Astrocyte of the cerebellum (primary cell): Measurements from ENCODE around the gene FNDC3A.

ENCODE experiments used
- DNase-seq: peaks from one replicate; pipeline ENCODE4 v3.0.0-alpha.2; 2011; ENCODE audit warnings: low read depth
- H3K4me3 ChIP-seq: 2 replicates; pipeline ENCODE4 v1.5.1; 2011; ENCODE audit warnings: mild to moderate bottlenecking, low read depth, low read length, moderate library complexity
- in situ Hi-C: cut with HindIII; loops from 2 replicates; pipeline ENCODE4 v1.10.0; 2017; ENCODE audit warnings: low sequenced_read_pairs
- TF ChIP-seq, protein P1 (sequence below): IDR thresholded peaks from 2 replicates; pipeline ENCODE4 v1.5.1; 2012; ENCODE audit warnings: low read length, low read depth, moderate library complexity, mild to moderate bottlenecking; ENCODE audit errors: missing control alignments

The FNDC3A gene

DNA sequence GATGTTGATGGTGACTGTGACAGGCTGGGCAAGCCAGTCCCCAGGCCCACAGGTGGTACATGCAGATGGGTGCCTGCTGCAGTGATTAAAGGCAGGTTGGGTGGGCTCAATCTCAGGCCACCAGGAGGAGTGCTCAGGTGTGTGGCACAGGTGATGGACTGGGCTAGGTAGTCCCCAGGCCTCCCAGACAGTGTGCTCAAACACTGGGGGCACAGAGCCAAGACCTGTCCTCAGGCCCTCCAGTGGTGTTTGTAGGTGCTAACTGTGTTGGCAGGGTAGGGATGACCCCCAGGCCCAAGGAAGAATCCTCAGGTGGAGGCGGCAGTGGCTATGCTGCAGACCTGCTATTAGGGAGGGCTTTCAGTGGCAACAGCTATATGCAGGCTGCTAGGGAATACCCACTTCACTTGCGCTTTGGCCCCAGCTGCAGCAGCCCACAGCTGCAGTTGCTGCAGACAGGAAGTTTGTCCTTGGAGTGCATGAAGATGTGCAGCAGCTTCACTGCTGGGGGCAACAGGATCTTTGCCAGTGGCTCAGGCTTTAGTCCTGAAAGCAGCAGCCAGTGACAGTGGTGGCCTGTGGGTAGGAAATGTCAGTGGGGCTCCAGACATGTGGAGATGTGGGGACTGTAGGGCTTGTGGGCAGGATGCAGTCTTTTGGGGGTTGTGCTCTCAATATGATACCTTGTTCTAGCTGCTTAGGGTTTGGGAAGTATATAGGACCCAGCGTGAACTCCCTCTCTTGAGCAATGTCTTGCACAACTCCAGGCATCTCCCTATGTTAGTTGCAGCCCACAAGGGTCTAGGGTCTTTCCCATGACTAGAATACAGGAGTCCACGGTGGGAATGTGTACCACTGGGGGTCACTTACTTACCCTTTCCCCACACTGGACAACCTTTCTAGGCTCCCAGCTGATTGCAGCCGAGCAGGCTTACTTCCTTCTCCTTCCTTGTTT, 190.4 kb downstream of the FNDC3A start:
- TF ChIP-seq, protein P1, sequence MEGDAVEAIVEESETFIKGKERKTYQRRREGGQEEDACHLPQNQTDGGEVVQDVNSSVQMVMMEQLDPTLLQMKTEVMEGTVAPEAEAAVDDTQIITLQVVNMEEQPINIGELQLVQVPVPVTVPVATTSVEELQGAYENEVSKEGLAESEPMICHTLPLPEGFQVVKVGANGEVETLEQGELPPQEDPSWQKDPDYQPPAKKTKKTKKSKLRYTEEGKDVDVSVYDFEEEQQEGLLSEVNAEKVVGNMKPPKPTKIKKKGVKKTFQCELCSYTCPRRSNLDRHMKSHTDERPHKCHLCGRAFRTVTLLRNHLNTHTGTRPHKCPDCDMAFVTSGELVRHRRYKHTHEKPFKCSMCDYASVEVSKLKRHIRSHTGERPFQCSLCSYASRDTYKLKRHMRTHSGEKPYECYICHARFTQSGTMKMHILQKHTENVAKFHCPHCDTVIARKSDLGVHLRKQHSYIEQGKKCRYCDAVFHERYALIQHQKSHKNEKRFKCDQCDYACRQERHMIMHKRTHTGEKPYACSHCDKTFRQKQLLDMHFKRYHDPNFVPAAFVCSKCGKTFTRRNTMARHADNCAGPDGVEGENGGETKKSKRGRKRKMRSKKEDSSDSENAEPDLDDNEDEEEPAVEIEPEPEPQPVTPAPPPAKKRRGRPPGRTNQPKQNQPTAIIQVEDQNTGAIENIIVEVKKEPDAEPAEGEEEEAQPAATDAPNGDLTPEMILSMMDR, result no peak
- in situ Hi-C loops, result no loop called here

GRCh38 chr13:49171359-49171758, 195.6 kb downstream of the FNDC3A start:
- in situ Hi-C loops, result no loop called here
- no peak for DNase-seq
- TF ChIP-seq, protein P1, result no peak
- no peak overlapping the region for H3K4me3 ChIP-seq

More for the DNA sequence above, 190.4 kb downstream of the FNDC3A start:
- no peak for DNase-seq
- H3K4me3 ChIP-seq, result no peak overlapping the region

DNA sequence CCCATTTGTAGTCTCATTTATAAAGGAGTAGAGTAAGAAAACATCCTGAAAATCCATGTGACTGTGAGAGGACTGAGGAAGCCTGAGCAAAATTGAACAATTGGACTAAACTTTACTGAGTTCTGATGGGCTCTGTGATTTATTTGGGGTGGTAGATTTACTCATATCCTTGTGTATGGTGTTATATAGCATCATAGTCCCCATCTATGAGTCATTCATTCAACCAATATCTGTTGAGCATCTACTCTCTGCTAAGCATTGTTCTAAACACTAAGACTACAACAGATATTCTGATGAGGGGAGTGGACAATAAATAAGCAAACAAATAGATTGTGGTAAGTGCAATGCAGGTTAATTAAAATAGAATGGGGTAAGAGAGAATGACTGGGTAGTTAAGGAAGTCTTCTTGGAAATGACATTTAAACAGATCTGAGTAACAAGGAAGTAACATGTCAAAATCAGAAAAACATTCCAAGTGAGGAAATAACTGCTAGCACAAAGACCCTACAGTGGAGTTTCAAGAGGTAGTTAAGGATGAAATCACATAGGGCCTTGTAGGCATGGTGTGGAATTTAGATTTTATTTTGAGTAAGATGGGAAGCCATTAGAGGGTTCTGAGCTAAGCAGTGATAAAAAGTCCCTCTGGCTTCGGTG, 208.1 kb downstream of the FNDC3A start:
- in situ Hi-C loops, result no loop called here
- no peak for DNase-seq
- H3K4me3 ChIP-seq, result no peak overlapping the region
- TF ChIP-seq, protein P1, result no peak

DNA sequence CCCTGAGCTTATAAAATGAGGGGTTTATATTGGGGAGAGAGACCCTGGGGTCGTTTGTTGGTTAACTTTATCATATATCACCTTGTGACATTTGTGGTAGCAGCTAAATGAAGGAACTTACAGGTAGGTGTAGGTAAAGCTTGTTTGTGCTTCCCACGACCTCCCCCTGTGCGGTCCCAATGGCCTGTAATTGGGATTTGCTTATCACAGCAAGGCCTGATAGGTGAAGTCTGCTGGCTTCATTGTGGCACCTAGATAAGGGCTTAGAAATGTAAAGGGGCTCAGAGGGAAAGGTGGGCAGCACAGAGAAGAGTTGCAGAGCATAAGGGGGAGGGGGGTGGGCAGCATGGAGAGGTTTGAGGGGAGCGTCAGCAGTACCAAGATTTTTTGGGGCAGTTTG, 208.9 kb downstream of the FNDC3A start:
- DNase-seq, result no peak
- in situ Hi-C loops, result no loop called here
- TF ChIP-seq, protein P1, result no peak
- no peak overlapping the region for H3K4me3 ChIP-seq

- in situ Hi-C loops, result no loop called here
- DNase-seq, result no peak
- H3K4me3 ChIP-seq, result no peak overlapping the region
- TF ChIP-seq, protein P1, result no peak
These were observed 209.6 kb downstream of the FNDC3A start for GRCh38 chr13:49185264-49185663.

DNA sequence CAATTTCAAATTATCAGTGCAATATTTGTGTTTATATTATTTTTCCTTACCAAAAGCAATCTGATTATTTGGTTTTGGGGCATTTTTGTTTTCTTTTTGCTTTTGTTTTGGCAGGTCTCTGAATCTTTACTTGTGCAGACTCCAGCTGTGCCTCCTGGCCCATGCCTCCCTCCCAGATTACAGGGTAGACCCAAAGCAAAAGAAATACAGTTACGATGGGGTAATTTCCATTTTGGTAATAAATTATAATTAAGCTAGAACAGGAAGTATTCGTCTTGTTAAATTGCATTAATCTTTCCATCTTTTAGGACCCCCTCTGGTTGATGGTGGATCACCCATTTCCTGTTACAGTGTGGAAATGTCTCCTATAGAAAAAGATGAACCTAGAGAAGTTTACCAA, 215.2 kb downstream of the FNDC3A start:
- TF ChIP-seq, protein P1, result no peak
- DNase-seq, result no peak
- H3K4me3 ChIP-seq, result no peak overlapping the region
- in situ Hi-C loops, result no loop called here
